Caco-2 (cell line): Measurements from ENCODE around the gene DNAJB12. TPM values are rescaled to one million over a fixed set of nuclear protein-coding genes. Genes with fewer than 3 reads are reported as not detected.

Source experiments
- BruUV-seq: library from RNA; stranded (reverse); fragments of 400-500 nt; replicated peaks from 2 replicates; lab custom pipeline; 2021; lab: Mats Ljungman, UMichigan
- CTCF ChIA-PET: fragments of 300-600 bp; sonication (Branson Sonifier 250); formaldehyde crosslinking; loops from one replicate; lab custom pipeline; 2022; ENCODE audit warnings: antibody characterized with exemption; lab: Charles Lee
- POLR2A ChIA-PET: fragments of 300-600 bp; sonication (Branson Sonifier 250); formaldehyde crosslinking; loops from one replicate; lab custom pipeline; 2022; ENCODE audit warnings: antibody characterized with exemption; lab: Charles Lee
- DNase-seq, 2 experiments: peaks; one replicate each; pipeline versions ENCODE4 v3.0.0 to v3.0.0-alpha.2; 2020 to 2022
- H3K27me3 ChIP-seq: replicated peaks from 2 replicates; pipeline ENCODE4 v1.6.0; 2011; ENCODE audit warnings: low read length; ENCODE audit not compliant: control insufficient read depth, insufficient read depth
- H3K36me3 ChIP-seq: 2 replicates; pipeline ENCODE4 v1.5.1; 2011; ENCODE audit warnings: low read length; ENCODE audit not compliant: control insufficient read depth, insufficient read depth
- H3K4me1 ChIP-seq: fragments of 250-450 bp; sonication (Bioruptor Pico); 2 replicates; pipeline ENCODE4 v1.5.1; 2020; ENCODE audit warnings: mild to moderate bottlenecking
- H3K4me3 ChIP-seq: 2 replicates; pipeline ENCODE4 v1.5.1; 2011; ENCODE audit warnings: low read depth, mild to moderate bottlenecking, control low read depth, low read length
- H3K9me3 ChIP-seq: fragments of 250-450 bp; sonication (Bioruptor Pico); 2 replicates; pipeline ENCODE4 v1.5.1; 2020; ENCODE audit warnings: mild to moderate bottlenecking, moderate library complexity
- H3K27ac Mint-ChIP-seq: one replicate; pipeline ENCODE4 v1.8.0; 2022; ENCODE audit warnings: mixed read lengths; ENCODE audit not compliant: unreplicated experiment
- H3K27me3 Mint-ChIP-seq: one replicate; pipeline ENCODE4 v1.8.0; 2022; ENCODE audit warnings: mixed read lengths; ENCODE audit not compliant: insufficient read depth, unreplicated experiment
- H3K36me3 Mint-ChIP-seq: one replicate; pipeline ENCODE4 v1.8.0; 2022; ENCODE audit warnings: mild to moderate bottlenecking, mixed read lengths; ENCODE audit not compliant: insufficient read depth, unreplicated experiment
- H3K4me1 Mint-ChIP-seq: one replicate; pipeline ENCODE4 v1.8.0; 2022; ENCODE audit warnings: low read depth, mixed read lengths; ENCODE audit not compliant: unreplicated experiment
- H3K4me3 Mint-ChIP-seq: one replicate; pipeline ENCODE4 v1.8.0; 2022; ENCODE audit warnings: mild to moderate bottlenecking, moderate library complexity, mixed read lengths; ENCODE audit not compliant: unreplicated experiment
- H3K9me3 Mint-ChIP-seq: one replicate; pipeline ENCODE4 v1.8.0; 2022; ENCODE audit warnings: mixed read lengths; ENCODE audit not compliant: unreplicated experiment
- CTCF ChIP-seq, 2 experiments: fragments of 200-600 bp in 1 of 2; IDR thresholded peaks; 1 replicate in 1 of 2; 2 replicates in 1 of 2; pipeline versions ENCODE4 v1.5.1 to v1.8.0; 2011 to 2022; ENCODE audit warnings: antibody characterized with exemption in 1 of 2, control low read depth in 1 of 2, inconsistent platforms in 1 of 2, low read depth in 1 of 2, low read length in 1 of 2, mild to moderate bottlenecking in 1 of 2, moderate library complexity in 1 of 2; ENCODE audit not compliant: insufficient read depth in 1 of 2, severe bottlenecking in 1 of 2, unreplicated experiment in 1 of 2
- intact Hi-C: fragments of 100-400 bp; cut with micrococcal nuclease; formaldehyde crosslinking; loops from one replicate; pipeline ENCODE4 v1.10.0; 2022; ENCODE audit not compliant: unreplicated experiment
- total RNA-seq: library from RNA; stranded (reverse); gene quantifications from 2 replicates; pipeline ENCODE4 v1.2.3, GENCODE V29; 2022

The DNAJB12 gene
- total RNA-seq, 1 experiment from 2014 or later: 56.0 TPM

- Histone ChIP-seq H3K4me1 (peaks cover 31% of the 10 kb centered on the region), H3K36me3 (no peaks in the 10 kb centered on the region), H3K9me3 (no peaks in the 10 kb centered on the region), H3K4me3 (no peak overlapping the region), H3K27me3 (no peaks in the 10 kb centered on the region)
- Mint-ChIP-seq H3K4me3 (no peak overlapping the region), H3K27ac (no peak overlapping the region), H3K27me3 (no peaks in the 10 kb centered on the region), H3K4me1 (peaks cover 28% of the 10 kb centered on the region), H3K9me3 (no peaks in the 10 kb centered on the region), H3K36me3 (peaks cover 9% of the 10 kb centered on the region)
- no peak for DNase-seq
- no TSS peak for BruUV-seq
- no peak for TF ChIP-seq CTCF (IDR thresholded peaks at IDR 0.05; ENCODE audit: insufficient read depth in 1 of 2, low read depth in 1 of 2, low read length in 1 of 2, severe bottlenecking in 1 of 2, unreplicated experiment in 1 of 2)
- intact Hi-C loops: no loop called here
- ChIA-PET CTCF (no interaction called here), POLR2A (no interaction called here)
These were observed 48.4 kb downstream of the DNAJB12 start for GRCh38 chr10:72306215-72306760.

- peaks cover 5% of the 10 kb centered on the region for H3K36me3 Mint-ChIP-seq
- no peak overlapping the region for H3K4me3 ChIP-seq
- H3K27me3 Mint-ChIP-seq: no peaks in the 10 kb centered on the region
- no peak overlapping the region for H3K27ac Mint-ChIP-seq
- H3K9me3 Mint-ChIP-seq: no peaks in the 10 kb centered on the region
- H3K4me3 Mint-ChIP-seq: no peak overlapping the region
- no peaks in the 10 kb centered on the region for H3K27me3 ChIP-seq
- ChIA-PET POLR2A (interaction anchor here (0.8 kb wide), 1 partner anchor 31 kb away, joined by 4 read pairs; no protein-coding TSS in a partner anchor), CTCF (no interaction called here)
- H3K36me3 ChIP-seq: no peaks in the 10 kb centered on the region
- H3K9me3 ChIP-seq: no peaks in the 10 kb centered on the region
- no peak for TF ChIP-seq CTCF (IDR thresholded peaks at IDR 0.05; ENCODE audit: insufficient read depth in 1 of 2, low read depth in 1 of 2, low read length in 1 of 2, severe bottlenecking in 1 of 2, unreplicated experiment in 1 of 2)
- peaks cover 18% of the 10 kb centered on the region for H3K4me1 Mint-ChIP-seq
- intact Hi-C loops: no loop called here
- H3K4me1 ChIP-seq: peaks cover 16% of the 10 kb centered on the region
- BruUV-seq: no TSS peak
- no peak for DNase-seq
These were observed 51.1 kb downstream of the DNAJB12 start for GRCh38 chr10:72303424-72304128.

- H3K4me3 ChIP-seq: no peak overlapping the region
- H3K27ac Mint-ChIP-seq: peak overlapping the region; percentile 99
- H3K27me3 Mint-ChIP-seq: no peaks in the 10 kb centered on the region
- CTCF ChIA-PET: interaction anchor here (1.5 kb wide), 1 partner anchor 26 kb away, joined by 4 read pairs; the partner anchor contains the start of gene DDIT4
- H3K4me1 ChIP-seq: peaks cover 20% of the 10 kb centered on the region
- H3K4me3 Mint-ChIP-seq: peak overlapping the region; percentile 86
- DNase-seq: peak in 1 of 2 experiments; percentile 43
- TSS peak; percentile 22 for BruUV-seq
- TF ChIP-seq CTCF (IDR thresholded peaks at IDR 0.05; ENCODE audit: insufficient read depth in 1 of 2, low read depth in 1 of 2, low read length in 1 of 2, severe bottlenecking in 1 of 2, unreplicated experiment in 1 of 2): no peak
- intact Hi-C loops: loop anchor here (1.0 kb wide), 3 partner anchors 20 to 39 kb away; no protein-coding TSS in a partner anchor
- peaks cover 20% of the 10 kb centered on the region for H3K4me1 Mint-ChIP-seq
- POLR2A ChIA-PET: interaction anchor here (0.8 to 1.6 kb wide), 2 partner anchors 25 to 38 kb away, joined by 6 to 7 read pairs; partner anchors contain the start of gene DDIT4
- H3K36me3 ChIP-seq: no peaks in the 10 kb centered on the region
- H3K9me3 ChIP-seq: no peaks in the 10 kb centered on the region
- no peaks in the 10 kb centered on the region for H3K27me3 ChIP-seq
- no peaks in the 10 kb centered on the region for H3K9me3 Mint-ChIP-seq
- H3K36me3 Mint-ChIP-seq: peaks cover 20% of the 10 kb centered on the region
These were observed 55.9 kb downstream of the DNAJB12 start for GRCh38 chr10:72298592-72299519.
